Naive thymus-derived CD4-positive, alpha-beta T cell (primary cell): ENCODE data around the gene GJA10. TPM values are rescaled to one million over a fixed set of nuclear protein-coding genes. Genes with fewer than 3 reads are reported as not detected.

Experiments
- ATAC-seq: fragments of 150-1000 bp; cut with Tn5 transposase; 2 replicates; pipeline ENCODE4 v1.10.0; 2021; ENCODE audit warnings: mild to moderate bottlenecking, moderate library complexity
- CTCF ChIA-PET: fragments of 350-600 bp; sonication (Branson Sonifier 250); formaldehyde crosslinking; loops from one replicate; lab custom pipeline; 2021; ENCODE audit warnings: antibody characterized with exemption; lab: Charles Lee
- POLR2A ChIA-PET: fragments of 350-600 bp; sonication (Branson Sonifier 250); formaldehyde crosslinking; loops from one replicate; lab custom pipeline; 2021; ENCODE audit warnings: antibody characterized with exemption, inconsistent platforms; lab: Charles Lee
- DNase-seq, 9 donors: peaks; one replicate each; pipeline versions ENCODE4 v3.0.0 to v3.0.0-alpha.2; 2020 to 2022; ENCODE audit warnings: mixed read lengths in 1 of 9
- H3K27ac ChIP-seq: one replicate; pipeline ENCODE4 v1.7.0; 2013; ENCODE audit warnings: mild to moderate bottlenecking, low read depth, low read length, moderate library complexity
- H3K27me3 ChIP-seq, 2 donors: one replicate each; pipeline ENCODE4 v1.7.0; 2013; ENCODE audit warnings: low read length in 2 of 2, mild to moderate bottlenecking in 2 of 2, moderate library complexity in 2 of 2; ENCODE audit not compliant: control insufficient read depth in 2 of 2, insufficient read depth in 2 of 2
- H3K36me3 ChIP-seq, 3 experiments: 1 replicate in 2 of 3; 2 replicates in 1 of 3; pipeline ENCODE4 v1.7.0; 2013; ENCODE audit warnings: low read length in 3 of 3, mild to moderate bottlenecking in 3 of 3, moderate library complexity in 1 of 3; ENCODE audit not compliant: insufficient read depth in 3 of 3, control insufficient read depth in 2 of 3
- H3K4me1 ChIP-seq, 2 donors: one replicate each; pipeline ENCODE4 v1.7.0; 2013; ENCODE audit warnings: low read length in 2 of 2, mild to moderate bottlenecking in 2 of 2, moderate library complexity in 1 of 2; ENCODE audit not compliant: control insufficient read depth in 2 of 2, insufficient read depth in 2 of 2
- H3K4me3 ChIP-seq: 2 replicates; pipeline ENCODE4 v1.7.0; 2013; ENCODE audit warnings: mild to moderate bottlenecking, low read length
- H3K9me3 ChIP-seq, 3 experiments: 1 replicate in 2 of 3; 2 replicates in 1 of 3; pipeline ENCODE4 v1.7.0; 2013; ENCODE audit warnings: low read length in 3 of 3; ENCODE audit not compliant: control insufficient read depth in 2 of 3
- H3K27ac Mint-ChIP-seq, 9 donors: one replicate each; pipeline ENCODE4 v1.8.0; 2020 to 2022; ENCODE audit warnings: mixed read lengths in 9 of 9, mild to moderate bottlenecking in 8 of 9, moderate library complexity in 5 of 9, inconsistent platforms in 2 of 9
- H3K27me3 Mint-ChIP-seq, 5 donors: one replicate each; pipeline ENCODE4 v1.8.0; 2021 to 2022; ENCODE audit warnings: mixed read lengths in 5 of 5, mild to moderate bottlenecking in 1 of 5
- H3K36me3 Mint-ChIP-seq, 5 donors: one replicate each; pipeline ENCODE4 v1.8.0; 2020 to 2022; ENCODE audit warnings: mixed read lengths in 5 of 5, mild to moderate bottlenecking in 3 of 5, inconsistent platforms in 1 of 5
- H3K4me1 Mint-ChIP-seq, 7 donors: one replicate each; pipeline ENCODE4 v1.8.0; 2020 to 2022; ENCODE audit warnings: mixed read lengths in 7 of 7, mild to moderate bottlenecking in 3 of 7, inconsistent platforms in 1 of 7
- H3K4me3 Mint-ChIP-seq, 10 donors: one replicate each; pipeline ENCODE4 v1.8.0; 2020 to 2022; ENCODE audit warnings: mild to moderate bottlenecking in 10 of 10, mixed read lengths in 10 of 10, moderate library complexity in 6 of 10, inconsistent platforms in 2 of 10
- H3K9me3 Mint-ChIP-seq, 11 donors: one replicate each; pipeline ENCODE4 v1.8.0; 2020 to 2022; ENCODE audit warnings: mixed read lengths in 11 of 11, mild to moderate bottlenecking in 4 of 11, inconsistent platforms in 1 of 11, moderate library complexity in 1 of 11
- intact Hi-C, 2 donors: fragments of 100-400 bp; cut with micrococcal nuclease; formaldehyde crosslinking; loops; one replicate each; pipeline ENCODE4 v1.15.1; 2023
- polyA plus RNA-seq, 2 donors: library from polyadenylated mRNA; unstranded; fragments of 300-500 nt; fragmentation: Illumina TruSeq; gene quantifications; one replicate each; pipeline ENCODE4 v1.2.3, GENCODE V29; 2021
- total RNA-seq, 6 experiments: library from RNA in 5 of 6; stranded (reverse) in 5 of 6; gene quantifications; 1 replicate in 5 of 6; 2 replicates in 1 of 6; pipeline ENCODE4 v1.2.3 and lab custom pipeline; 2021 to 2026

GJA10 gene
- total and polyA plus RNA-seq, 7 experiments from 2014 or later: 0.15 TPM; not detected in 6

GRCh38 chr6:89862698-89863097 is 31.6 kb upstream of the GJA10 start:
- H3K4me1 Mint-ChIP-seq: peaks cover 0 to 22% (median 6%) of the 10 kb centered on the region in 7 donors
- intact Hi-C loops: no loop called here
- H3K9me3 ChIP-seq: no peaks in the 10 kb centered on the region
- H3K27ac Mint-ChIP-seq: peak overlapping the region in 3 of 9 donors; percentile 17 to 65 (median 18)
- H3K4me3 Mint-ChIP-seq: peak overlapping the region in 1 of 10 donors; percentile 30
- peaks cover 33 to 76% (median 65%) of the 10 kb centered on the region in 5 donors for H3K36me3 Mint-ChIP-seq
- H3K27me3 Mint-ChIP-seq: no peaks in the 10 kb centered on the region
- no peak overlapping the region for H3K27ac ChIP-seq
- no peaks in the 10 kb centered on the region for H3K4me1 ChIP-seq
- DNase-seq: no peak
- peaks cover 0 to 17% (median 0%) of the 10 kb centered on the region in 11 donors for H3K9me3 Mint-ChIP-seq
- no peaks in the 10 kb centered on the region for H3K27me3 ChIP-seq
- H3K4me3 ChIP-seq: no peak overlapping the region
- no peak for ATAC-seq
- CTCF ChIA-PET: no interaction called here
- POLR2A ChIA-PET: no interaction called here
- H3K36me3 ChIP-seq: peaks cover 5 to 58% (median 18%) of the 10 kb centered on the region in 3 experiments

- Histone ChIP-seq H3K27ac (no peak overlapping the region), H3K4me1 (no peaks in the 10 kb centered on the region), H3K36me3 (peaks cover 5 to 42% (median 6%) of the 10 kb centered on the region in 3 experiments), H3K4me3 (no peak overlapping the region), H3K9me3 (no peaks in the 10 kb centered on the region), H3K27me3 (no peaks in the 10 kb centered on the region)
- H3K9me3 Mint-ChIP-seq: peaks cover 0 to 12% (median 0%) of the 10 kb centered on the region in 11 donors
- H3K4me1 Mint-ChIP-seq: peaks cover 0 to 17% (median 3%) of the 10 kb centered on the region in 7 donors
- no peaks in the 10 kb centered on the region for H3K27me3 Mint-ChIP-seq
- H3K27ac Mint-ChIP-seq: no peak overlapping the region
- DNase-seq (no peak), ATAC-seq (no peak)
- intact Hi-C loops: no loop called here
- H3K4me3 Mint-ChIP-seq: no peak overlapping the region
- peaks cover 27 to 78% (median 62%) of the 10 kb centered on the region in 5 donors for H3K36me3 Mint-ChIP-seq
- ChIA-PET CTCF (no interaction called here), POLR2A (interaction anchor here (1.1 kb wide), 1 partner anchor 37 kb away, joined by 5 read pairs; no protein-coding TSS in a partner anchor)
Observed at GRCh38 chr6:89866024-89866678, 28.1 kb upstream of the GJA10 start.

- ATAC-seq: no peak
- Histone ChIP-seq H3K36me3 (peaks cover 5 to 21% (median 8%) of the 10 kb centered on the region in 3 experiments), H3K27me3 (no peaks in the 10 kb centered on the region), H3K27ac (no peak overlapping the region), H3K9me3 (no peaks in the 10 kb centered on the region), H3K4me1 (no peaks in the 10 kb centered on the region), H3K4me3 (no peak overlapping the region)
- intact Hi-C loops: no loop called here
- H3K4me1 Mint-ChIP-seq: peaks cover 0 to 7% (median 0%) of the 10 kb centered on the region in 7 donors
- peaks cover 0 to 43% (median 12%) of the 10 kb centered on the region in 5 donors for H3K36me3 Mint-ChIP-seq
- no peaks in the 10 kb centered on the region for H3K27me3 Mint-ChIP-seq
- ChIA-PET POLR2A (no interaction called here), CTCF (interaction anchor here (1.4 kb wide), 1 partner anchor 605 kb away, joined by 3 read pairs; no protein-coding TSS in a partner anchor)
- no peaks in the 10 kb centered on the region for H3K9me3 Mint-ChIP-seq
- H3K27ac Mint-ChIP-seq: peak overlapping the region in 1 of 9 donors; percentile 4
- DNase-seq: no peak
- H3K4me3 Mint-ChIP-seq: no peak overlapping the region
Observed at GRCh38 chr6:89873721-89874120, 20.5 kb upstream of the GJA10 start.

GRCh38 chr6:89874438-89874837 is 19.8 kb upstream of the GJA10 start:
- Mint-ChIP-seq H3K27me3 (no peaks in the 10 kb centered on the region), H3K36me3 (peaks cover 0 to 40% (median 10%) of the 10 kb centered on the region in 5 donors), H3K27ac (peak overlapping the region in 3 of 9 donors; percentile 32 to 74 (median 41)), H3K9me3 (no peaks in the 10 kb centered on the region), H3K4me1 (peaks cover 0 to 5% (median 0%) of the 10 kb centered on the region in 7 donors), H3K4me3 (no peak overlapping the region)
- H3K4me3 ChIP-seq: no peak overlapping the region
- H3K4me1 ChIP-seq: no peaks in the 10 kb centered on the region
- no peaks in the 10 kb centered on the region for H3K9me3 ChIP-seq
- ATAC-seq (no peak), DNase-seq (no peak)
- no peak overlapping the region for H3K27ac ChIP-seq
- H3K36me3 ChIP-seq: peaks cover 5 to 21% (median 8%) of the 10 kb centered on the region in 3 experiments
- no peaks in the 10 kb centered on the region for H3K27me3 ChIP-seq
- CTCF ChIA-PET: no interaction called here
- intact Hi-C loops: no loop called here
- POLR2A ChIA-PET: no interaction called here

GRCh38 chr6:89886378-89887120 is 7.7 kb upstream of the GJA10 start:
- Mint-ChIP-seq H3K9me3 (no peaks in the 10 kb centered on the region), H3K4me1 (peaks cover 0 to 15% (median 0%) of the 10 kb centered on the region in 7 donors), H3K27me3 (peaks cover 15 to 22% (median 16%) of the 10 kb centered on the region in 5 donors), H3K4me3 (peak overlapping the region in 1 of 10 donors; percentile 47), H3K36me3 (no peaks in the 10 kb centered on the region), H3K27ac (no peak overlapping the region)
- CTCF ChIA-PET: no interaction called here
- no peak for DNase-seq
- no peaks in the 10 kb centered on the region for H3K36me3 ChIP-seq
- H3K4me1 ChIP-seq: no peaks in the 10 kb centered on the region
- intact Hi-C loops: no loop called here
- POLR2A ChIA-PET: no interaction called here
- H3K9me3 ChIP-seq: no peaks in the 10 kb centered on the region
- no peak overlapping the region for H3K4me3 ChIP-seq
- no peaks in the 10 kb centered on the region for H3K27me3 ChIP-seq
- no peak overlapping the region for H3K27ac ChIP-seq
- ATAC-seq: no peak

- H3K27me3 ChIP-seq: peaks cover 0 to 2% of the 10 kb centered on the region in 2 donors
- Mint-ChIP-seq H3K27ac (no peak overlapping the region), H3K36me3 (no peaks in the 10 kb centered on the region), H3K9me3 (no peaks in the 10 kb centered on the region), H3K4me3 (peak overlapping the region in 4 of 10 donors; percentile 47 to 65 (median 49)), H3K27me3 (peaks cover 17 to 27% (median 22%) of the 10 kb centered on the region in 5 donors), H3K4me1 (peaks cover 0 to 17% (median 0%) of the 10 kb centered on the region in 7 donors)
- ChIA-PET POLR2A (interaction anchor here (1.0 kb wide), 1 partner anchor 279 kb away, joined by 3 read pairs; no protein-coding TSS in a partner anchor), CTCF (no interaction called here)
- peak in 4 of 9 donors; percentile 2 to 29 (median 10) for DNase-seq
- no peak overlapping the region for H3K4me3 ChIP-seq
- H3K27ac ChIP-seq: no peak overlapping the region
- intact Hi-C loops: no loop called here
- H3K9me3 ChIP-seq: no peaks in the 10 kb centered on the region
- ATAC-seq: peak; percentile 37
- no peaks in the 10 kb centered on the region for H3K36me3 ChIP-seq
- no peaks in the 10 kb centered on the region for H3K4me1 ChIP-seq
Observed at GRCh38 chr6:89887452-89888137, 6.7 kb upstream of the GJA10 start.
